IPS-NIHi7 (cell line): ENCODE results near the gene ZNF473.

Experiments
- DNase-seq: peaks from one replicate; pipeline ENCODE4 v3.0.0; 2012; ENCODE audit warnings: mixed read lengths; ENCODE audit errors: extremely low spot score

The ZNF473 gene

DNA sequence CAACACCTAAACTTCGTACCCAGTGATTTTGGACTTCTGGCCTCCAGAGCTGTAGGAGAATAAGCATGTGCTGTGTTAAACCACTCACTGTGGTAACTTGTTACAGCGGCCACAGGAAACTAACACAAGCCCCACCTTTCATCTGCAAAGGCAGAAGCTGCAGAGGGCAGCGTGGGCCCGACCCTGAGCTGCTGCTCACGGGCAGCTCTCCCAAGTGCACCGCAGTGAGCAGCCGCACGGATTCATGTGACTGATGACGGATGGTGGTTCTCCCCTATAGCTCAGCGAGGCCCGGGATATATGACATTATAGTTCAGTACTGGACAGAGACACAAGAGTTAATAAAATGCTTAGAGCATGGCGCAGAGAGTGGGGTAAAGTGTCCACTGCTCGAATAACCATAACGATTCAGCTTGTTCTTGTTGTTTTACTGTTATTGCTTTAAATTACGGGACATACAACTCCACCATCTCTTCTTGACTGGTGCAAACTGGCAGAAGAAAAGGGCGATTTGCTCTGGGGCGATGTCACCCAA lies 22.5 kb upstream of the ZNF473 start:
- DNase-seq: no peak

DNA sequence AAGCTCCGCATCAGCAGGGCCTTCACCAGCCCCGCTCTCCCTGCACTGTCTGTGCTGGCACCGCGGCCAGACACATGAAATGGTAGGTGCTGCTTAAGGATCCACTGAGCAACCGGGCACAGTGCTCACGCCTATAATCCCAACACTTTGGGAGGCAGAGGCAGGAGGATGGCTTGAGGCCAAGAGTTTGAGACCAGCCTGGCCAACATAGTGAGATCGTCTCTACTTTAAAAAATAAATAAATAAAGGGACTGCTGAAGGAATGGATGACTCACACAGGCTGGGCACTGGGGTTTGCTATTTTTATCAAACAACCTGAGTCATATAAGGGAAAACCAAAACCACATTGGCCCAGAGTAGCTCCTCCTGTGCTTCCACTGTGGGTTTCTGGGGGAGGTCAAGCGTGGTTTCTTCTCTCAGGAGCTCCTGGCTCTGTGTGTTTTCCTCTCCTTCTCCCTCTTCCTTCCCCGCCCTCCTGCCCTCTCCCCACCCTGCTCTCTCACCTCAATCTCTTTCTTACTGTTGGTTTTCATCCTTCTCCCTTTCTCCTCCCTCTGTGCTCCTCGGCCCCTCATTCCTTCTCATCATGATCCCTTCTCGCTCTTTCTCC lies 21.9 kb upstream of the ZNF473 start:
- no peak for DNase-seq

- no peak for DNase-seq
Measured at GRCh38 chr19:50005428-50005827, 20.4 kb upstream of the ZNF473 start.

DNA sequence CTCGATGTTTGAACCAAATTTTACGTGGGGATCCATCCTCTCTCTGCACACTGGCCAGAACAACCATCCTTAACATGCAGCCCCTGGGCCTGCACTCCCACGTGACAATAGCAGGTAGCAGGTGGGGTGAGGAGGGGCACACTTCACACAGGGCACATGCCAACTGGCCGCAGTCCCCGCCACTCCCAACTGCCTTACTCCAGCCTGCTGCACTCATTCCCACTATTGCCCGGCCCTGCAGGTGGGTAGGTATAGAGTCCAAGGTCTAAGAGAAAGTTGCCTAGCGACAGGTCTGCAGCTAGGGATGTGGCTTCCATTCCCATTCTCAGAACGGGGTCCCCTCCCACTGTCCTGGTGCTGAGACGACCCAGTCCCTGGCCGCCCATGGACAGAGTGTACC lies 18.6 kb upstream of the ZNF473 start:
- DNase-seq: no peak

GRCh38 chr19:50007947-50008346 lies 17.9 kb upstream of the ZNF473 start:
- no peak for DNase-seq

- DNase-seq: peak; percentile 85
Measured at GRCh38 chr19:50008532-50008931, 17.3 kb upstream of the ZNF473 start.

DNA sequence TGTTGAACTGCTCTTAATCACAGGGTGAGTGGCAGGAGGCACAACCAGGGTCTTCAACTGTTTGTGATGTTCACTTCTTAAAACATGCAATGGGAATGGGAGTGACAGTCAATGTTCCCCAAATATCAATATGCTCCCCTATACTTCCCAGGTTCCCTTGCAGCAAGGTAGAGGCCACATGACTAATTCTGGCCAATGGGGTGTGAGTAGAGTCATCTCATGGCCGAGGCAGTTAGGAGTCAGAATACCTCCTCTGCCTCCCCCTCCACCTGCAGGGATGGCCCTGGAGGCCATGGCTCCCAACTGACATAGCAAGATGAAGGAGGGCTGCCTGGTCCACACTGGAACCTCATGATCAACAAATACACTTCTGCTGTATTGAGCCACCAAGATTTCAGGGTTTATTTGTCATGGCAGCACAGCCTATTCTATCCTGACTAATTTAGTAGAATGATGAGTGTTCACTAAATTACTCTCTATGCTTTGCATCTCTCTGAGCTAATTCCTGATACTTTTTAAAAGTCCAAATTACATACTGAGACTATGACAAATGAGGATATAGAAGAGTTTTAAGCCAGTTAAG lies 9.5 kb upstream of the ZNF473 start:
- DNase-seq: no peak

DNA sequence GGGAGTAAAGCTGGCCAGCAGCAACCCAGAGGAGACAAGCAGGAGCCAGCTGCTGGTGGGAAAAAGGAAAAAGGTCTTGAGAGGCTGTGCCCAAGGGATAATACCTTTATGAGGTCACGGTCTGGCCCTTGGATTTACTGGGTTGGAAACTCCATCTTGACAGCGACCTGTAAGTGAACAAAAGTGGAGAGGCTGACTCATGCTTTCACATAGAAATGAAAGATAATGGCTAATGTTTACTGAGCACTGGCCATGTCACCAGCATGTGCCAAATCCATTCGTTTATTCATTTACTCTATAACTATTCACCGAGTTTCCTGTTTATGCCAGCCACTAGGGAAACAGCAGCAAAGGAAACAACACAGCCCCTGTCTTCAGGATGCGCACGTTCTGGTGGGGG lies 5.3 kb upstream of the ZNF473 start:
- no peak for DNase-seq

DNA sequence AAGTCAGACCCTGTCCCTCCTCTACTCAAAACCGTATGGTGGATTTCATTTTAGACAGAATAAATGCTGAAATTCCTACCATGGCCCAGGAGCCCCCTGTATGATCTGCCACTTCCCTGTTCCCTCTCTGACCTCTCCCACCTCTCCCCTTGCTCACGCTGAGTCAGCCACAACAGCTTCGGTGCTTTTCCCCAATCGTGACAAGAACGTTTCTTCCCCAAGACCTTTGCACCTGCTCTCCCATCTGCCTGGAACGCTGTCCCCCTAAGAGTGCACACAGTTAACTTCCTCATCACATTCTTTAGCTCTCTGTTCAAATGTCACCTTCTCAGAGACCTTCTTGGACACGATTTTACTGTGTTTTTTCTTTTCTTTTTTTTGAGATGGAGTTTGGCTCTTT lies 3.0 kb upstream of the ZNF473 start:
- no peak for DNase-seq

DNA sequence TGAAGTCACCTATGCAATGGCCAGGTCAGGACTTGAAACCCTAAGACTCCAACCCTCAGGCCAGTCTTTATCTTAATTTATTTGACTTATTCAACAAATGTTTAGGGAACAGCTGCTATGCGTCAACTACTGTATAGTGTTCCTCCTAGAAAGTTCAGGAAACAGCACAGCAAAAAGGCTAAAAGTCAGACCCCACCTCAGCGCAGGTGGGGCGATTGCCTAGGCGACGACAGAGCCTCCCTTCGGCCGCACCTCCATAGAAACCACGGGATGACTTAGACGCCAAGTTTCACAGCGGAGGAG lies 1.1 kb upstream of the ZNF473 start:
- DNase-seq: no peak

GRCh38 chr19:50025022-50025793 lies 597 bp upstream of the ZNF473 start, which contains the start of gene VRK3:
TSS of gene VRK3 (minus strand) at chr19:50025372. CDS start at chr19:50016162, 9,210 bp downstream.
- peak; percentile 99 for DNase-seq

GRCh38 chr19:50026550-50026906 lies 723 bp downstream of the ZNF473 start:
- no peak for DNase-seq

DNA sequence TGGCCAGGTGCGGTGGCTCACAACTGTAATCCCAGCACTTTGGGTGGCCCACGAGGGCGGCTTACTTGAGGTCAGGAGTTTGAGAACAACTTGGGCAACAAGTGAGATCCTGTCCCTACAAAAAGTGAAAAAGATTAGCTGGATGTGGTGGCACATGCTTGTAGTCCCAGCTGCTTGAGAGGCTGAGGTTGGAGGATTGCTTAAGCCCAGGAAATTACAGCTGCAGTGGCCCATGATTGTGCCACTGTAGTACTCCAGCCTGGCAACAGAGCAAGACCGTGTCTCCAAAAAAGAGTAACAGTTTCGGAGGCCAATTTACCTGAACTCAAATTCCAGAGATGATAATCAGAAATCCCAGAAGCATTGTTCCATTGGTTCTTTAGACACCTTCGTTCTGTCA lies 4.4 kb downstream of the ZNF473 start:
- DNase-seq: no peak

GRCh38 chr19:50030937-50031336 lies 5.1 kb downstream of the ZNF473 start:
- no peak for DNase-seq

GRCh38 chr19:50036908-50037307 lies 11.1 kb downstream of the ZNF473 start:
- no peak for DNase-seq

DNA sequence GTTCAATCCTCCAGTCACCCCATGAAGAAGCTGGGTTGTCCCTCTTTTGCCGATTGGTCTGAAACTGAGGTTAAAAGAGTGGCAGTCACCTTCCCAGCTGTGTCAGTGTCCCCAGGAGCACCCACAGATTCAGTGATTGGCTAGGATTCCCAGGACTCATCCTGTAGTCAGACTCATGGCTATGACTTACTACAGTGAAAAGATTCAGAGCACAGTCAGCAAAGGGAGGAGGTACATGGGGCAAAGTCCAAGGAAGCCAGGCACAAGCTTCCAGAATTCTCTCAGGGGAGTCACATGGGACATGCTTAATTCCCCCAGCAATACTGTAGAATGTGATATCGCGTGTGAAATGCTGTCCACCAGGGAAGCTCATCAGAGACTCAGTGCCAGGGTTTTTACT lies 14.2 kb downstream of the ZNF473 start:
- no peak for DNase-seq

DNA sequence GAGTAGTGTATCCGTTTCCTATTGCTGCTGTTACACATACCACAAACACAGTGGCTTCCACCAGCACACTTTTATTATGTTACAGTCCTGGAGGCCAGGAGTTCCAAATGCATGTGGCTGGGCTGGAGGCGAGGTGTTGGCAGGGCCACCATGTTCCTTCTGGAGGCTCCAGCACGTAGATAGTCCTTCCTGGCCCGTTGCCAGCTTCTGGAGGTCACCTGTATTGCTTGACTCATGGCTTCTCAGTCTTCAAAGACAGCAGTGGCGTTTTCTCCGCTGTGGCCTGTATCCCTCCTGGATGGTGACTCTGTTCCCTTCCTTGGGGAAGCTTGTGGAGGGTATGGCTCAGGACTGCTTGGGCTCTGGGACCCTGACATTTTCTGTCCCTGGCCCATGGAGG lies 15.2 kb downstream of the ZNF473 start:
- DNase-seq: no peak

DNA sequence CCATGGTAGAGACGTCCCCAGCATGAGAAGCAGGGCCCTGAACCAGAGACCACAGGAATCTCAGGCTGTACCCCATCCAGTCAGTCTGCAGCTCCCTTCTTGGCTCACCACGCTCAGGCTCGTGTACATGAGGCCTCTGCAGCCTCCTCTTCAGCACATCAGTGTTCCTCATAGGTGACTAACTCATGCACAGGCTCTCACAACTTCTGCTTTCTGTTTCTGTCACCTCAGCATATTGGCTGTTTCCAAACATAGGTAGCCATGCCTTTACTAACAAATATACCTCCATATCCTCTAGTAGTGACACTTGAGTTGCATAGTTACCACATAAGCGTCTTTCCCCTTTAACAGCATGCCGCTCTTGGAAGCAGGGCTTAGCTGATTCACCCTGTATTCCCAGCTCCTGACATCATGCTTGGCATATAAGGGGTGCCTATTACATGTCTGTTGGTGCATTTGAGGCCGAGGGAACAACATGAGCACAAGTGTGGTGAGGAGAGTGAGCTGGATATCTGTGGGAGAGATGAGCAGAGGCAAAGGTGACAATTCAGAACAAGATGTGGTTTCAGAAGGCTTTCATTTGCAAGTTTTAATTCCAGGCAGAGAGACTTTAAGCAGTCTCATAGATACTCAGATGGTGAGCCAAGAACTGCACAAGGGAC lies 16.7 kb downstream of the ZNF473 start:
- no peak for DNase-seq

- DNase-seq: no peak
Measured at GRCh38 chr19:50043967-50044366, 18.2 kb downstream of the ZNF473 start.

GRCh38 chr19:50044922-50045321 lies 19.1 kb downstream of the ZNF473 start:
- no peak for DNase-seq

- peak; percentile 60 for DNase-seq
Measured at GRCh38 chr19:50046649-50047503, 21.1 kb downstream of the ZNF473 start.

GRCh38 chr19:50047671-50048070 lies 21.9 kb downstream of the ZNF473 start:
- DNase-seq: no peak
